ENCODE data around the gene REEP3.

- TF ChIP-seq CTCF (IDR thresholded peaks at IDR 0.05; ENCODE audit: poor library complexity, severe bottlenecking), result no peak
- TF ChIP-seq EP300 (conservative IDR thresholded peaks at IDR 0.05; ENCODE audit: poor library complexity, severe bottlenecking), result no peak
- no peak for TF ChIP-seq MXI1 (conservative IDR thresholded peaks at IDR 0.05; ENCODE audit: poor library complexity, severe bottlenecking)
- no peak for TF ChIP-seq EZH2 (IDR thresholded peaks at IDR 0.05; ENCODE audit: borderline replicate concordance, insufficient read depth, low read length, poor library complexity, severe bottlenecking)
- TF ChIP-seq RAD21 (conservative IDR thresholded peaks at IDR 0.05), result no peak
- TF ChIP-seq POLR2AphosphoS5 (IDR thresholded peaks at IDR 0.05), result no peak
- no peak for TF ChIP-seq TAF1 (IDR thresholded peaks at IDR 0.05; ENCODE audit: low read depth)
- no peak for TF ChIP-seq REST (IDR thresholded peaks at IDR 0.05; ENCODE audit: borderline replicate concordance)
Observed at GRCh38 chr10:63673246-63673645, 152.0 kb downstream of the REEP3 start.
